ENCODE measurements around the gene PDZD7.

PDZD7 gene

GRCh38 chr10:101001659-101002035 is 29.3 kb downstream of the PDZD7 start:
- DNase-seq (ENCODE audit: low read depth), result no peak

- no peak for DNase-seq (ENCODE audit: low read depth)
Measured at GRCh38 chr10:101000915-101001658, 29.8 kb downstream of the PDZD7 start.

GRCh38 chr10:101000127-101000914 is 30.6 kb downstream of the PDZD7 start:
- no peak for DNase-seq (ENCODE audit: low read depth)

GRCh38 chr10:100999742-101000126 is 31.2 kb downstream of the PDZD7 start, which contains the start of gene LZTS2:
Gene LZTS2, plus strand, starts transcription at chr10:100999808. Its CDS starts 2,731 bp downstream, at chr10:101002539.
- no peak for DNase-seq (ENCODE audit: low read depth)

- peak; percentile 68 for DNase-seq (ENCODE audit: low read depth)
Measured at GRCh38 chr10:100998991-100999741, 31.8 kb downstream of the PDZD7 start.

- DNase-seq (ENCODE audit: low read depth), result peak; percentile 60
Measured at GRCh38 chr10:100998183-100998990, 32.5 kb downstream of the PDZD7 start.

- DNase-seq (ENCODE audit: low read depth), result peak; percentile 45
Measured at GRCh38 chr10:100997360-100998182, 33.4 kb downstream of the PDZD7 start.

GRCh38 chr10:100996678-100997359 is 34.1 kb downstream of the PDZD7 start:
- no peak for DNase-seq (ENCODE audit: low read depth)

- DNase-seq (ENCODE audit: low read depth), result no peak
Measured at GRCh38 chr10:100995181-100995580, 35.7 kb downstream of the PDZD7 start.

GRCh38 chr10:100993986-100994708 is 36.8 kb downstream of the PDZD7 start:
- no peak for DNase-seq (ENCODE audit: low read depth)

GRCh38 chr10:100989088-100989487 is 41.8 kb downstream of the PDZD7 start:
- no peak for DNase-seq (ENCODE audit: low read depth)

- DNase-seq (ENCODE audit: low read depth), result no peak
Measured at GRCh38 chr10:100988166-100988565, 42.8 kb downstream of the PDZD7 start.

- DNase-seq (ENCODE audit: low read depth), result no peak
Measured at GRCh38 chr10:100987685-100988049, 43.3 kb downstream of the PDZD7 start.

- DNase-seq (ENCODE audit: low read depth), result peak; percentile 82
Measured at GRCh38 chr10:100986952-100987684, 43.8 kb downstream of the PDZD7 start, which contains the start of the genes MRPL43 and TWNK. Gene MRPL43, minus strand, starts transcription at chr10:100987497. Its CDS starts 54 bp downstream, at chr10:100987443. Gene TWNK, plus strand, starts transcription at chr10:100987543. Its CDS starts 668 bp downstream, at chr10:100988211.

GRCh38 chr10:100986623-100986951 is 44.3 kb downstream of the PDZD7 start:
- no peak for DNase-seq (ENCODE audit: low read depth)

GRCh38 chr10:100985336-100985735 is 45.6 kb downstream of the PDZD7 start:
- DNase-seq (ENCODE audit: low read depth), result no peak

GRCh38 chr10:100984672-100985177 is 46.2 kb downstream of the PDZD7 start:
- DNase-seq (ENCODE audit: low read depth), result no peak

GRCh38 chr10:100983868-100984671 is 46.9 kb downstream of the PDZD7 start:
- no peak for DNase-seq (ENCODE audit: low read depth)
